MM.1S (cell line): ENCODE results near the gene EYA2.

Experiments used
- EZH2 ChIP-seq: fragments of 300-600 bp; sonication (generic); optimal IDR thresholded peaks from 2 replicates; pipeline ENCODE3; 2017; ENCODE audit warnings: low read depth, mild to moderate bottlenecking, antibody characterized with exemption, low read length, mixed read lengths
- EZH2phosphoT487 ChIP-seq: fragments of 300-600 bp; sonication (generic); IDR thresholded peaks from 2 replicates; pipeline ENCODE4 v1.6.1; 2018; ENCODE audit warnings: antibody characterized with exemption, low read length
- TF ChIP-seq, protein P1 (sequence below): fragments of 300-600 bp; sonication (generic); IDR thresholded peaks from 2 replicates; pipeline ENCODE4 v1.5.1; 2016; ENCODE audit warnings: antibody characterized with exemption, low read length, mixed read lengths

DNA sequence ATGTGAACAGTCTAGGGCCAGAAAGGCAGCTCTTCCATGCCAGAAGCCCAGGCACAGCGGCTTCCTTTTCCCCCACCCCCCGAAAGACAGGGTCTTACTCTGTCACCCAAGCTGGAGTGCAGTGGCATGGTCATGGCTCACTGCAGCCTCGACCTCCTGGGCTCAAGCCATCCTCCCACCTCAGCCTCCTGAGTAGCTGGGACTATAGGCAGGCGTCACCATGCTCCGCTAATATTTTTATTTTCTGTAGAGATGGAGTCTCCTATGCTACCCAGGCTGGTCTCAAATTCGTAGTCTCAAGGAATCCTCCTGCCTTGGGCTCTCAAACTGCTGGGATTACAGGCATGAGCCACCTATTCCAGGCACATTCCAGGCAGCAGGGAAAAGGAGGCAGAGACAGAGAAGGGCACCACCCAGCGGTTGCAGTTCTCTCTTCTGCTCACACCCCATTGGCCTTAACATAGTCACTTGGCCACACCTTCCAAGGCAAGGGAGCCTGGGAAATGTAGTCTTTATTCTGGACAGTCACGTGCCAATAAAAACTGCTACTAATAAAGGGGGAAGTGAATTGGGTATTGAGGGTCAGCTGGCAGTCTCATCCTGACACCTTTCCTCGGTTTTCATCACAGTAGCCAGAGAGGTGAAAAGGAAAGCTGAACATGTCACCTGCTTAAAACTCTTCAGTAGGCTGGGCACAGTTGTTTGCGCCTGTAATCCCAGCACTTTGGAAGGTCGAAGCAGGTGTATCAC is 255.9 kb downstream of the EYA2 start:
- no peak for TF ChIP-seq EZH2
- TF ChIP-seq, protein P1, sequence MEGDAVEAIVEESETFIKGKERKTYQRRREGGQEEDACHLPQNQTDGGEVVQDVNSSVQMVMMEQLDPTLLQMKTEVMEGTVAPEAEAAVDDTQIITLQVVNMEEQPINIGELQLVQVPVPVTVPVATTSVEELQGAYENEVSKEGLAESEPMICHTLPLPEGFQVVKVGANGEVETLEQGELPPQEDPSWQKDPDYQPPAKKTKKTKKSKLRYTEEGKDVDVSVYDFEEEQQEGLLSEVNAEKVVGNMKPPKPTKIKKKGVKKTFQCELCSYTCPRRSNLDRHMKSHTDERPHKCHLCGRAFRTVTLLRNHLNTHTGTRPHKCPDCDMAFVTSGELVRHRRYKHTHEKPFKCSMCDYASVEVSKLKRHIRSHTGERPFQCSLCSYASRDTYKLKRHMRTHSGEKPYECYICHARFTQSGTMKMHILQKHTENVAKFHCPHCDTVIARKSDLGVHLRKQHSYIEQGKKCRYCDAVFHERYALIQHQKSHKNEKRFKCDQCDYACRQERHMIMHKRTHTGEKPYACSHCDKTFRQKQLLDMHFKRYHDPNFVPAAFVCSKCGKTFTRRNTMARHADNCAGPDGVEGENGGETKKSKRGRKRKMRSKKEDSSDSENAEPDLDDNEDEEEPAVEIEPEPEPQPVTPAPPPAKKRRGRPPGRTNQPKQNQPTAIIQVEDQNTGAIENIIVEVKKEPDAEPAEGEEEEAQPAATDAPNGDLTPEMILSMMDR: peak; percentile 50
- TF ChIP-seq EZH2phosphoT487: no peak
